ENCODE results near the gene PRKCI. TPM values are rescaled to one million over a fixed set of nuclear protein-coding genes. Genes with fewer than 3 reads are reported as not detected.

PRKCI gene
- total RNA-seq, 1 donor, result 69.1 TPM

DNA sequence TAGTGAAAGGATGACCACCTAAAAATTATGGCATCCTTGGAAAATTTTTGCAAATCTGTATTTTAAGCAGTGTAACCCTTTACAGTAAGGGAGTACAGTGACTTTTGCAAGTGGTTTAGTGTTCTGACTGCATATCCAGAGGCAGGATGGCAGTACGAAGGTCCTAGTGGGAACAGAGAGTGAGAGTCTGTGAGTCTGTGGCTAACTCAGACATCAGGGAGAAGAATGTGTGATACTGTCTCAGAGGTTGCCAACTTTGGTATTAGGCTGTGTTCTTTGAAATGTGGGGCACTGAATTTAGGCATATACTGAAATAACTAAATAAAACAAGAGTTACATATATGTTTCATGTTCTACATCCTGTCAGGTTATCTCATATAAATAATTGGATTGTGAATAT, 25.7 kb downstream of the PRKCI start:
- Histone ChIP-seq H3K27ac (ENCODE audit: low read depth, low read length) (no peak overlapping the region), H3K4me1 (ENCODE audit: insufficient read depth, low read length) (no peaks in the 10 kb centered on the region), H3K4me3 (ENCODE audit: insufficient read depth, low read length) (no peak overlapping the region), H3K36me3 (ENCODE audit: insufficient read depth, low read length) (no peaks in the 10 kb centered on the region), H3K79me2 (ENCODE audit: insufficient read depth, low read length) (peaks cover 6% of the 10 kb centered on the region), H3K4me2 (ENCODE audit: insufficient read depth, low read length) (no peak overlapping the region), H4K20me1 (ENCODE audit: insufficient read depth, low read length) (peaks cover 5% of the 10 kb centered on the region), H2AFZ (ENCODE audit: low read length) (no peak overlapping the region), H3K27me3 (ENCODE audit: insufficient read depth, low read length) (no peaks in the 10 kb centered on the region), H3K9me3 (ENCODE audit: low read depth, low read length) (no peaks in the 10 kb centered on the region)
- TF ChIP-seq, protein P1, sequence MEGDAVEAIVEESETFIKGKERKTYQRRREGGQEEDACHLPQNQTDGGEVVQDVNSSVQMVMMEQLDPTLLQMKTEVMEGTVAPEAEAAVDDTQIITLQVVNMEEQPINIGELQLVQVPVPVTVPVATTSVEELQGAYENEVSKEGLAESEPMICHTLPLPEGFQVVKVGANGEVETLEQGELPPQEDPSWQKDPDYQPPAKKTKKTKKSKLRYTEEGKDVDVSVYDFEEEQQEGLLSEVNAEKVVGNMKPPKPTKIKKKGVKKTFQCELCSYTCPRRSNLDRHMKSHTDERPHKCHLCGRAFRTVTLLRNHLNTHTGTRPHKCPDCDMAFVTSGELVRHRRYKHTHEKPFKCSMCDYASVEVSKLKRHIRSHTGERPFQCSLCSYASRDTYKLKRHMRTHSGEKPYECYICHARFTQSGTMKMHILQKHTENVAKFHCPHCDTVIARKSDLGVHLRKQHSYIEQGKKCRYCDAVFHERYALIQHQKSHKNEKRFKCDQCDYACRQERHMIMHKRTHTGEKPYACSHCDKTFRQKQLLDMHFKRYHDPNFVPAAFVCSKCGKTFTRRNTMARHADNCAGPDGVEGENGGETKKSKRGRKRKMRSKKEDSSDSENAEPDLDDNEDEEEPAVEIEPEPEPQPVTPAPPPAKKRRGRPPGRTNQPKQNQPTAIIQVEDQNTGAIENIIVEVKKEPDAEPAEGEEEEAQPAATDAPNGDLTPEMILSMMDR (IDR thresholded peaks at IDR 0.05; ENCODE audit: extremely low read depth, low read depth, low read length), result no peak
- no peak for DNase-seq (ENCODE audit: insufficient read length, low spot score, missing footprints)

DNA sequence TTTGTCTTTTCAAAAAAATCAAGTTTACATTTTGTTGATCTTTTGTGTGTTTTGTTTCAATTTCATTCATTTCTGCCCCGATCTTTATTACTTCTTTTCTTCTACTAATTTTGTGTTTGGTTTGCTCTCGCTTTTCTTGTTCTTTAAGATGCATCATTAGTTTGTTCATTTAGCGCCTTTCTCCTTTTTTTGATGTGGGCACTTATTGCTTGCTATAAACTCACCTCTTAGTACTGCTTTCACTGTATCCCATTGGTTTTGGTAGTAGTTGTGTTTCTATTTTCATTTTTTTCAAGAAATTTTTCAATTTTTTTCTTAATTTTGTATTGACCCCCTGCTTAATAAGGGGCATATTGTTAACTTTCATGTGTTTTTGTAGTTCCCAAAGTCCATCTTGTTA, 34.4 kb downstream of the PRKCI start:
- no peaks in the 10 kb centered on the region for H4K20me1 ChIP-seq (ENCODE audit: insufficient read depth, low read length)
- H3K36me3 ChIP-seq (ENCODE audit: insufficient read depth, low read length), result no peaks in the 10 kb centered on the region
- TF ChIP-seq, protein P1 (IDR thresholded peaks at IDR 0.05; ENCODE audit: extremely low read depth, low read depth, low read length), result no peak
- no peaks in the 10 kb centered on the region for H3K9me3 ChIP-seq (ENCODE audit: low read depth, low read length)
- H3K4me3 ChIP-seq (ENCODE audit: insufficient read depth, low read length), result no peak overlapping the region
- H3K27me3 ChIP-seq (ENCODE audit: insufficient read depth, low read length), result no peaks in the 10 kb centered on the region
- H2AFZ ChIP-seq (ENCODE audit: low read length), result no peak overlapping the region
- DNase-seq (ENCODE audit: insufficient read length, low spot score, missing footprints), result no peak
- H3K79me2 ChIP-seq (ENCODE audit: insufficient read depth, low read length), result peaks cover 31% of the 10 kb centered on the region
- peaks cover 4% of the 10 kb centered on the region for H3K4me1 ChIP-seq (ENCODE audit: insufficient read depth, low read length)
- H3K4me2 ChIP-seq (ENCODE audit: insufficient read depth, low read length), result no peak overlapping the region
- H3K27ac ChIP-seq (ENCODE audit: low read depth, low read length), result no peak overlapping the region

DNA sequence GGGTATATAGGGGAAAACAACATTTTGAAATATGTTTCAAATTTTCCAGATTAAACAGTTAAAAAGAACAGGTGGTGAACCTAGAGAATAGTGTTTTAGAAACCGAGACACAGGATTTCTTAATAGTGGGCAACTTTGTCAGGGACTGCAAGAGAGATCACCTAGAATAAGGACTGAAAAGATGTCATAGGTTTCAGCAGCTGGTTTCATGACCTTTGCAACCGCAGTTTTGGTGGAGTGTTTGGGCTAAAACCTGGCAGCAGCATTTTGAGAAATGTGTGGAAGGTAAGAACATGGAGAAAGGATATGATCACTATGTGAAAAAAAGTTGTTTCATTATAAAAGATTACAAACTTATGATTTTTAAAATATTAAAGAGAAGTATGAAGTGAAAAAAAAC, 34.9 kb downstream of the PRKCI start:
- H3K36me3 ChIP-seq (ENCODE audit: insufficient read depth, low read length), result no peaks in the 10 kb centered on the region
- H3K27ac ChIP-seq (ENCODE audit: low read depth, low read length), result no peak overlapping the region
- no peak overlapping the region for H3K4me2 ChIP-seq (ENCODE audit: insufficient read depth, low read length)
- TF ChIP-seq, protein P1 (IDR thresholded peaks at IDR 0.05; ENCODE audit: extremely low read depth, low read depth, low read length), result no peak
- no peak for DNase-seq (ENCODE audit: insufficient read length, low spot score, missing footprints)
- H3K79me2 ChIP-seq (ENCODE audit: insufficient read depth, low read length), result peaks cover 31% of the 10 kb centered on the region
- peaks cover 4% of the 10 kb centered on the region for H3K4me1 ChIP-seq (ENCODE audit: insufficient read depth, low read length)
- no peaks in the 10 kb centered on the region for H3K9me3 ChIP-seq (ENCODE audit: low read depth, low read length)
- no peak overlapping the region for H2AFZ ChIP-seq (ENCODE audit: low read length)
- H3K27me3 ChIP-seq (ENCODE audit: insufficient read depth, low read length), result no peaks in the 10 kb centered on the region
- no peak overlapping the region for H3K4me3 ChIP-seq (ENCODE audit: insufficient read depth, low read length)
- H4K20me1 ChIP-seq (ENCODE audit: insufficient read depth, low read length), result no peaks in the 10 kb centered on the region

DNA sequence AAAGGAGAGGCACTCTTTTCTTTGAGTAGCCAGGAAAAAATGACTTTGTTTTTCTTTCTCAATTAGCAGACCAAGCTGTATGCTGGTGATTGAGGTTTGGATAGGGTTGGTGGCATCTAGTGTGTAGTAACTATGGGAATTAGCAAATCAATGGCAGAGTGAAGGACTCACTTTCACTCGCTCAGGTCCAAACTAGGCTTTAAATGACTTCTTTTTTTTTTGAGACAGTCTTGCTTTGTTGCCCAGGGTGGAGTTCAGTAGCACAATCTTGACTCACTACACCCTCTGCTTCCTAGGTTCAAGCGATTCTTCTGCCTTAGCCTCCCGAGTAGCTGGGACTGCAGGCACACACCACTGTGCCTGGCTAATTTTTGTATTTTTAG, 35.9 kb downstream of the PRKCI start:
- Histone ChIP-seq H3K27ac (ENCODE audit: low read depth, low read length) (peak overlapping the region; percentile 5), H3K27me3 (ENCODE audit: insufficient read depth, low read length) (no peaks in the 10 kb centered on the region), H4K20me1 (ENCODE audit: insufficient read depth, low read length) (no peaks in the 10 kb centered on the region), H2AFZ (ENCODE audit: low read length) (no peak overlapping the region), H3K4me3 (ENCODE audit: insufficient read depth, low read length) (no peak overlapping the region), H3K9me3 (ENCODE audit: low read depth, low read length) (no peaks in the 10 kb centered on the region), H3K36me3 (ENCODE audit: insufficient read depth, low read length) (no peaks in the 10 kb centered on the region), H3K79me2 (ENCODE audit: insufficient read depth, low read length) (peaks cover 26% of the 10 kb centered on the region), H3K4me1 (ENCODE audit: insufficient read depth, low read length) (peaks cover 4% of the 10 kb centered on the region), H3K4me2 (ENCODE audit: insufficient read depth, low read length) (no peak overlapping the region)
- TF ChIP-seq, protein P1 (IDR thresholded peaks at IDR 0.05; ENCODE audit: extremely low read depth, low read depth, low read length), result no peak
- DNase-seq (ENCODE audit: insufficient read length, low spot score, missing footprints), result no peak
